ENCODE measurements around the gene YIF1A.
"Not testable (repeated sequence)": the region's sequence is repeated elsewhere in the genome, so short reads cannot be mapped to it uniquely, and the experiment has no call there.

The YIF1A gene

GRCh38 chr11:66286699-66287098 lies 2.2 kb downstream of the YIF1A start:
- DNase-seq (ENCODE audit: low read depth): no peak

- DNase-seq (ENCODE audit: low read depth): no peak
Observed at GRCh38 chr11:66285250-66285947, 3.5 kb downstream of the YIF1A start.

GRCh38 chr11:66284526-66285078 lies 4.3 kb downstream of the YIF1A start:
- DNase-seq (ENCODE audit: low read depth): no peak

DNA sequence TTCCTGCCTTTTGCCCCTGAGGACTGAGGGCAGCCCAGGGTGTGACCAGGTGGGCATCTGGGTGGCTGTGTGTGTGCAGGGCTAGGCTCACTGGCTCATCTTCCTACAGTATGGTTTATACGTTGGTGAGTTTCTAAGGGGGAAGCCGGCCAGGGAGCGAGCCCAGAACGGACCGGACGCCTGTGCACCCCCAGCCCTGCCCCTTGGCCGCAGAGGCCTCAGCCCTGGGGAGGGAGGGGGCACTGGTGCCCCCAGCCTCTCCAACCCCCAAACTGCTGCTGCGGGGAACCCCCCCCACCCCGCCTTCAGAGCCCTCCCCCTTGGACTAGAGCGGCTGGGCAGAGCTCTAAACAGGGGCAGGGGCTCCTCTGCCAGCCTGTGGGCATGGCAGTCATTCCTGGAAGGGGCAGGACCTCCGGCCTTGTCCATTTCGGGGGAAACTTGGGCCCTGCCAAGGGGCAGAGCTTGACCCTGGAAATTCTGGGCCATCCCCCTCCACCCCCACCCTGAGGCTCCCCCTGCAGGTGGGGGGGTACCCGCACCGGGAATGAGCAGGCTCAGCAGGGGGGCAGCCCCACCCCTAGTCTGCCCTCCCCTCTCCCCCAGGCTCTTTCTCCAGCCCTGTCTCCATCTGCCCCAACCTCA lies 5.4 kb downstream of the YIF1A start:
- DNase-seq (ENCODE audit: low read depth): no peak

GRCh38 chr11:66282468-66283455 lies 6.2 kb downstream of the YIF1A start:
- DNase-seq (ENCODE audit: low read depth): no peak

DNA sequence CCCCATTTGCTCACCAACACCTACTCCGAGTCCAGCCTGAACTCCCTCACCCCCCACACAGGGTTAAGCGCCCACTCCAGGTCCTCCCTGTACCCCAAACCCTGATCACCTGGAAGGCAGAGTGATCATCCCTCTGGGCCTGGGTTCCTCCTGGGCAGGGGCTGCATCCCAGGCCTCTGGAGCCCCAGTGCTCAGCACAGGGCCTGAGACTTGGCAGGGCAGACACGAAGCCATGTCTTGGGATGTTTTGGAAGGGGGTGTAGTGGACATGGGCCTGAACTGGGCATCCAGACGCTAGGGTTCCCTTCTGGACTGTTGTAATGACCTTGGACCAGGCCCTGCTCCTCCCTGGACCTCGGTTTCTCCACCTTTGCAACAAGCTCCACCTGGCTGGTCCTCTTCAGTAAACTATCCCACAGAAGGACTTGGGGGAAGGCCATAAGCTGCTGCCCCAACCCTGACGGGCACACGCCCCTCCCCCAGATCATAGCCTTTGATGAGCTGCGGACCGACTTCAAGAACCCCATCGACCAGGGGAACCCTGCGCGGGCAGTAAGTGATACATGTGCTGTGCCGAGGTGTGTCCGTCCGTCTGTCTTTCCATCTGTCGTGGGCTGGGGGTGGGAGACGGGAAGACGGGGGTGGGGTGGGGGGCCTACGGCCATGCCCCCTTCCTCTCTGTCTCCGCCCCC lies 7.0 kb downstream of the YIF1A start:
- DNase-seq (ENCODE audit: low read depth): no peak

DNA sequence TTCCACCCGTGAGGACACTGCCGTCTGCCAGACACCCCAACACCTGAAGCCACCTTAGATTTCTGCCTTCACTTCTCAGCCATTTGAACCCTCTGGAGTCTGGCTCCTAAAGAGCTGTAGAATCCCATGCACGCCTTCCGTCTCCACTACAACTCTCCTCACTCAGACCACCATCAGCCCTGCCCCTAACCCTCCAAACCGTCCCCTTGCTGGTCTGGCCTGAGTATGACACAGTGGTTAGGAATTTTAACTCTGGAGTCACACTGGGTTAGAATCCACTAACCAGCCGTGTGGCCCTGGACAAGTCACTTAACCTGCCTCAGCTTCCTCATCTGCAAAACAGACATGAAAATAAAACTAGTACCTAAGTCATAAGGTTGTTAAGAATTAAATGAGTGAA lies 7.9 kb downstream of the YIF1A start:
- no peak for DNase-seq (ENCODE audit: low read depth)

DNA sequence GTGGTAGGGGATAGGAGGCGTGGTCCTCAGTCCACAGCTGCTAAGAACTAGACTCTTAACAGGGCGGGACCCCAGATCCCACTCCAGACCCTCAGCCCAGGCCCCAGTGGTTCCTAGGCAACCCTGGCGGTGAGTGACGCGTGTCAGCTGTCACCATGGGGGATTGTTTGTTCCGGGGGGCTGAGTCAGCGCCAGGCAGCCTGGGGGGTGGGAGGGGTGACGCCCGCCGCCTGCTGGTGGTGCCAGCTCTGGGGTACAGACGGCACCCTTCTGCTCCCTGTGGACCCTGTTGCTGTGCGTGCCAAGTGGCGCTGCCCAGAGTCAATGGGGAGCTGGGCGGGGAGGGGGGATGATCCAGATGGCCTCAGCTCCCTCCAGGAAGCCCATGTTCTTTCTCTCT lies 8.5 kb downstream of the YIF1A start:
- no peak for DNase-seq (ENCODE audit: low read depth)

GRCh38 chr11:66279092-66279734 lies 9.7 kb downstream of the YIF1A start:
- DNase-seq (ENCODE audit: low read depth): no peak

DNA sequence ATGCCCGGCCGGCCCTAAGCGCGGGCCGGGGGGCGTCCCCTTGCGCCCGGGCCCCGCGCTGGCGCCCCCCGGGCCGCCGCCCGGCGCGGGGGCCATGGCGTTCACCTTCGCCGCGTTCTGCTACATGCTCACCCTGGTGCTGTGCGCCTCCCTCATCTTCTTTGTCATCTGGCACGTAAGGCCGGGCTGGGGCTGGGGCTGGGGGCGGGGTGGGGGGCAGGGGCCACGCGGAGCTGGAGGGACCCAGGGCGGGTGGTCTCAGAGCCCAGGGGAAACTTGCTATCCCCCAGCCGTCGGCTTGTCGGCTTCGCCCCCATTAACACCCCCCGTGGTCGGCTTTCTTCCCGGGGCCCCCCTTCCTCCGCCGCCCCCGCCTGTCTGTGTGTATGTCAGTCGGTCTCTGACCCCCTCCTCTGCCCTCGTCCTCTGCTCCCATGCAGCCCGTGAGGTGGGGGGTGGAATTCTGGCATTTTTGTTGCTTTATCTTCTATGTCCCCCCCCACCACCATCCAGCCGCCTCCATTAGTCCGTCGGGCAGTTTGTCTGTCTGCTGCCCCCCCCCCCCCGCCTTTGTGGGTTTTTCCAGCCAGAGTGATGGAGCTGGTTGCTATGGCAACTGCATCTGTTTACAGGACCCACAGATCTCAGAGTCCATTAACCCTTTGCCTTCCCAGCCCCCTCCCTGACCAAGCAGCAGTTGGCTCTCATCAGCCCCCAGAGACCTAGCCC lies 10.4 kb downstream of the YIF1A start:
- no peak for DNase-seq (ENCODE audit: low read depth)

DNA sequence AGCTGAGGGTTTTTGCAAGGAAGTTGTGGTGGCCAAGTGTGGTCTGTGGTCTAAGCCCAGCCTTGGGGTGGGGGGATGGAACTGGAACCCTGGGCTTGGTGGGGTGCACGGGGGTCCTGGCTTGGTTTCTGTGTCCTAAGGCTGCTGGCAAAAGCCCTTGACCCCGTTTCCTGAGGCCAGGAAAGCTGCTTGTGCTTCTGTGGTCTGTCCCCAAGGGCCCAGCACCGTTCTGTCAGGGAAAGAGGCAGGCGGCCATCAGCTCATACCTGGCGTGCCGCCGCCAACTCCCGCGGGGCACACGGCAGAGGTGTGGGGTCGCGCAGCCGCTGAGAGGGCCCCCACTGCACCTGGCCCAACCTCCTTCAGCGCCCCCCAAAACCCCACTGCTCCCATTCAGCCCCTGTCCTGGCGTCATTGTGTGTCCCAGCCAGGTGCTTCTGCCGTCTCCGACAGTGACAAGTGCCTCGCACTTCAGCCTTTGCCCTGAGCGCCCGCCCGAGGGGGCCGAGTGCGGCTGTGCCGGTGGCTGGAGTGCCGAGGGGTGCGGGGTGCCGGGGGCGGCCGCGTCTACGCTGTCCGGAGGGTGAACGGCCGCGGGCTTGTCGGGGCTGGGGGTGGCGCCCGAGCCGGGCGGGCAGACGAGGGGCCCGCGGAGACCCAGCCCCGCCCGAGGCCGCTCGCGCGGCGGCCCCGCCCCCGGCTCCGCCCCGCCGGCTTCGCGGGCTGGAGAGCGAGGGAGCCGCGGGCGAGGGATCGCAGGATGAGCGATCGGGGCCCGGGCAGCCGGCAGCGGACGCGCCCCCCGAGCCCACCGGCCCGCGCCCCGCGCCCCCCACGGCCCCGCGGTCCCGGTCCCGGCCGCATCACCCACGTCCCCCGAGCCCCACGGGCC lies 11.2 kb downstream of the YIF1A start, which contains the start of gene CNIH2:
Gene CNIH2, plus strand, starts transcription at position 705 of the 892 bp plus-strand sequence. CDS start 282 bp downstream, outside the sequence.
- DNase-seq (ENCODE audit: low read depth): no peak

DNA sequence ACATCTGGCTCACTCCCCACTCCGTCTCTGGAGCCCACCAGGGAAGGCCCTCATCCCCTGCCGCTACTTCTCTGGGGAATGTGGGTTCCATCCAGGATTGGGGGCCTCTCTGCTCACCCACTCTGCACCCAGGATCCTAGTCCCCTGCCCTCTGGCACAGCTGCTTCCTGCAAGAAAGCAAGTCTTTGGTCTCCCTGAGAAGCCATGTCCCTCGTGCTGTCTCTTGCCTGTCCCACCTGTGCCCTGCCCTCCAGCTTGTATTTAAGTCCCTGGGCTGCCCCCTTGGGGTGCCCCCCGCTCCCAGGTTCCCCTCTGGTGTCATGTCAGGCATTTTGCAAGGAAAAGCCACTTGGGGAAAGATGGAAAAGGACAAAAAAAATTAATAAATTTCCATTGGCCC lies 11.9 kb downstream of the YIF1A start:
- not testable (repeated sequence) for DNase-seq (ENCODE audit: low read depth)

DNA sequence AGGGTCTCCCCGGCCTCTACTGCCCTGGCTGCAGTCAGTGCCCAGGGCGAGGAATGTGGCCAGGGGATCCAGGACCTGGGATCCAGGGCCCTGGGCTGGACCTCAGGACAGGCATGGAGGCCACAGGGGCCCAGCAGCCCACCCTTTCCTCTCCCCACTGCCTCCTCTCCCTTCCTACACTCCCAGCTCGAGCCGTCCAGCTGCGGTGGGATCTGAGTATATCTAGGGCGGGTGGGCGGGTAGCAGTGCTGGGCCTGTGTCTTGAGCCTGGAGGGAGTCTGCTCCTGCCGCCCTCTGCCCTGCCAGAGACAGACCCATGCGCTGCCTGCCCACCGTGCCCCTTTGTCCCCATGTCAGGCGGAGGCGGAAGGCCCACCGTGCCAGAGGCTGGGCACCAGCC lies 12.3 kb downstream of the YIF1A start:
- not testable (repeated sequence) for DNase-seq (ENCODE audit: low read depth)

DNA sequence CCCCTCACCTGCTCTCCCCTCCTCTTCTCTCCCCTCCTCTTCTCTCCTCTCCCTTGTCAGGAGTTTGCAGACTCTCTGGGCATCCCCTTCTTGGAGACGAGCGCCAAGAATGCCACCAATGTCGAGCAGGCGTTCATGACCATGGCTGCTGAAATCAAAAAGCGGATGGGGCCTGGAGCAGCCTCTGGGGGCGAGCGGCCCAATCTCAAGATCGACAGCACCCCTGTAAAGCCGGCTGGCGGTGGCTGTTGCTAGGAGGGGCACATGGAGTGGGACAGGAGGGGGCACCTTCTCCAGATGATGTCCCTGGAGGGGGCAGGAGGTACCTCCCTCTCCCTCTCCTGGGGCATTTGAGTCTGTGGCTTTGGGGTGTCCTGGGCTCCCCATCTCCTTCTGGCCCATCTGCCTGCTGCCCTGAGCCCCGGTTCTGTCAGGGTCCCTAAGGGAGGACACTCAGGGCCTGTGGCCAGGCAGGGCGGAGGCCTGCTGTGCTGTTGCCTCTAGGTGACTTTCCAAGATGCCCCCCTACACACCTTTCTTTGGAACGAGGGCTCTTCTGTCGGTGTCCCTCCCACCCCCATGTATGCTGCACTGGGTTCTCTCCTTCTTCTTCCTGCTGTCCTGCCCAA lies 12.8 kb downstream of the YIF1A start:
- no peak for DNase-seq (ENCODE audit: low read depth)

- no peak for DNase-seq (ENCODE audit: low read depth)
Observed at GRCh38 chr11:66275396-66275795, 13.5 kb downstream of the YIF1A start.

GRCh38 chr11:66274219-66274618 lies 14.7 kb downstream of the YIF1A start:
- no peak for DNase-seq (ENCODE audit: low read depth)

DNA sequence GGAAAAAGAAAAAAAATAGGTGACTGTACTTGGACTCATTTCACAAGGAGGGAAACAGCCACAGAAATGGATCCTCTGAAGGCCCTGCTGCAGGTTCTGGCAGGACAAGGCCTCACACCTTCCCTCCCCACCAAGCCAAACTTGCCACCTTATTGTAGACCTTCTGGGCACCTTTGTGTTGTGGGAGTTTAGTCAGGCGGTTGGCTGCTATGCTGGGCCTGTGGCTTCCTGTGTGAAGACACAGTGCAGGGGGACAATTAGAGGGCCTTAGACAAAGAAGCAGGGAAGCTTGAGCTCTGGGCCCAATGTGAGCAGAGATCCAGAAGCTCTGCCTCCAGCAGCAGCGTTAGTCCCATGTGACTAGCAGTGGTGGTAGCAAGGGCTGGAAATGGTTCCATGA lies 16.3 kb downstream of the YIF1A start:
- no peak for DNase-seq (ENCODE audit: low read depth)

DNA sequence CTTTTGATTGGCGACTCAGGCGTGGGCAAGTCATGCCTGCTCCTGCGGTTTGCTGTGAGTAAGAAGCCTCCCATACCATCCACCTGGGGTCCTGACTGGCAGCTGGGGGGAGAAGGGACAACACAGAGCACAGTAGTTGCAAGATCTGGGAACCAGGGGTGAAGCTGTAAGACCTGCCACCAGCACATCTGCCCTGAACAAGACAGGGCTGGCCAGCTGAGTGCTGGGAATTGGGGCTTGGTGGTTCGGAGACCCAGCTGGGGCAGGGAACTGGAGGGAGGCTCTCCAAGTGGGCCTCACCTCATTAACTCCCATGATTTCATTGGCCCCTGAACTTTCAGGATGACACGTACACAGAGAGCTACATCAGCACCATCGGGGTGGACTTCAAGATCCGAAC lies 17.1 kb downstream of the YIF1A start:
- no peak for DNase-seq (ENCODE audit: low read depth)

Data from HS-27A (cell line).